ENCODE data around the gene NUDT8. TPM values are rescaled to one million over a fixed set of nuclear protein-coding genes. Genes with fewer than 3 reads are reported as not detected.

The NUDT8 gene
- total and polyA plus RNA-seq, 9 of the 15 experiments (the other 6 are each of a cell fraction or from before 2014, with no cell fraction given): 0.23 to 27.8 (median 5.0) TPM

DNA sequence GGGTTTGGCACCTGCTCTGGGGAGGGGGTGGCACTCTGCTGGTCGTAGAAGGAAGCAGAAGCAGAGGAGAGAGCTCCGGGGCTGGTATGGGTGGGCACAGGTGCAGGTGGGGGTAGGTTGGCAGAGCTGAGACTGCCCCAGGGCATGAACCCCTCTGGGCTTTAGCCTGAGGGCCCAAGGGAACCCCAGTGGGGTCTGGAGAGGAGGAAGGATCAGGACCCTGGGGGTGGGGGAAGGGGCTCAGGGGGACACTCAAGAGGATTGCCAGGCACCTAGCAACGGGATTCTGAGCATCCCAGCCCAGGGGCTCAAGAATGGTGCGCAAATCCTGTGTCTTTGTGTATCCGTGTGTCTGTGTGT is 38.4 kb upstream of the NUDT8 start (continued):
- TF ChIP-seq, protein P1, sequence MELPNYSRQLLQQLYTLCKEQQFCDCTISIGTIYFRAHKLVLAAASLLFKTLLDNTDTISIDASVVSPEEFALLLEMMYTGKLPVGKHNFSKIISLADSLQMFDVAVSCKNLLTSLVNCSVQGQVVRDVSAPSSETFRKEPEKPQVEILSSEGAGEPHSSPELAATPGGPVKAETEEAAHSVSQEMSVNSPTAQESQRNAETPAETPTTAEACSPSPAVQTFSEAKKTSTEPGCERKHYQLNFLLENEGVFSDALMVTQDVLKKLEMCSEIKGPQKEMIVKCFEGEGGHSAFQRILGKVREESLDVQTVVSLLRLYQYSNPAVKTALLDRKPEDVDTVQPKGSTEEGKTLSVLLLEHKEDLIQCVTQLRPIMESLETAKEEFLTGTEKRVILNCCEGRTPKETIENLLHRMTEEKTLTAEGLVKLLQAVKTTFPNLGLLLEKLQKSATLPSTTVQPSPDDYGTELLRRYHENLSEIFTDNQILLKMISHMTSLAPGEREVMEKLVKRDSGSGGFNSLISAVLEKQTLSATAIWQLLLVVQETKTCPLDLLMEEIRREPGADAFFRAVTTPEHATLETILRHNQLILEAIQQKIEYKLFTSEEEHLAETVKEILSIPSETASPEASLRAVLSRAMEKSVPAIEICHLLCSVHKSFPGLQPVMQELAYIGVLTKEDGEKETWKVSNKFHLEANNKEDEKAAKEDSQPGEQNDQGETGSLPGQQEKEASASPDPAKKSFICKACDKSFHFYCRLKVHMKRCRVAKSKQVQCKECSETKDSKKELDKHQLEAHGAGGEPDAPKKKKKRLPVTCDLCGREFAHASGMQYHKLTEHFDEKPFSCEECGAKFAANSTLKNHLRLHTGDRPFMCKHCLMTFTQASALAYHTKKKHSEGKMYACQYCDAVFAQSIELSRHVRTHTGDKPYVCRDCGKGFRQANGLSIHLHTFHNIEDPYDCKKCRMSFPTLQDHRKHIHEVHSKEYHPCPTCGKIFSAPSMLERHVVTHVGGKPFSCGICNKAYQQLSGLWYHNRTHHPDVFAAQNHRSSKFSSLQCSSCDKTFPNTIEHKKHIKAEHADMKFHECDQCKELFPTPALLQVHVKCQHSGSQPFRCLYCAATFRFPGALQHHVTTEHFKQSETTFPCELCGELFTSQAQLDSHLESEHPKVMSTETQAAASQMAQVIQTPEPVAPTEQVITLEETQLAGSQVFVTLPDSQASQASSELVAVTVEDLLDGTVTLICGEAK (IDR thresholded peaks at IDR 0.05): no peak
- TF ChIP-seq, protein P1 (CRISPR knock-in tag; IDR thresholded peaks at IDR 0.05): no peak
- TF ChIP-seq CBFA2T3 (IDR thresholded peaks at IDR 0.05) (no peak), ETV5 (CRISPR knock-in tag; IDR thresholded peaks at IDR 0.05; ENCODE audit: low read depth) (no peak), PHB2 (IDR thresholded peaks at IDR 0.05; ENCODE audit: low read depth) (no peak)
- TF ChIP-seq, protein P2, sequence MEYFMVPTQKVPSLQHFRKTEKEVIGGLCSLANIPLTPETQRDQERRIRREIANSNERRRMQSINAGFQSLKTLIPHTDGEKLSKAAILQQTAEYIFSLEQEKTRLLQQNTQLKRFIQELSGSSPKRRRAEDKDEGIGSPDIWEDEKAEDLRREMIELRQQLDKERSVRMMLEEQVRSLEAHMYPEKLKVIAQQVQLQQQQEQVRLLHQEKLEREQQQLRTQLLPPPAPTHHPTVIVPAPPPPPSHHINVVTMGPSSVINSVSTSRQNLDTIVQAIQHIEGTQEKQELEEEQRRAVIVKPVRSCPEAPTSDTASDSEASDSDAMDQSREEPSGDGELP (CRISPR knock-in tag; IDR thresholded peaks at IDR 0.05; ENCODE audit: borderline replicate concordance): no peak

All from K562 (cell line).